GM18873 (cell line): Measurements from ENCODE around the gene LRRC8A.
"Not testable (repeated sequence)": the region's sequence is repeated elsewhere in the genome, so short reads cannot be mapped to it uniquely, and the experiment has no call there.

Experiments used
- ATAC-seq: cut with Tn5 transposase; IDR thresholded peaks from one replicate; pipeline ENCODE4 v1.9.1; 2021; ENCODE audit warnings: mild to moderate bottlenecking, moderate library complexity, moderate number of reproducible peaks; ENCODE audit not compliant: unreplicated experiment, low FRiP score

The LRRC8A gene

GRCh38 chr9:128881884-128882676 lies at the start of gene LRRC8A, which contains the start of gene KYAT1:
Gene LRRC8A (plus strand): TSS chr9:128882133. CDS start chr9:128907165, 25,032 bp downstream.
Gene KYAT1 (minus strand): TSS chr9:128881950. CDS start chr9:128845405, 36,545 bp downstream.
- peak; percentile 72 for ATAC-seq

- no peak for ATAC-seq
Measured at GRCh38 chr9:128833696-128834095, 48.2 kb upstream of the LRRC8A start.

- no peak for ATAC-seq
Measured at GRCh38 chr9:128835246-128836210, 46.4 kb upstream of the LRRC8A start.

- ATAC-seq, result no peak
Measured at GRCh38 chr9:128836509-128837145, 45.3 kb upstream of the LRRC8A start.

GRCh38 chr9:128838338-128838737 lies 43.6 kb upstream of the LRRC8A start:
- ATAC-seq, result no peak

- ATAC-seq, result no peak
Measured at GRCh38 chr9:128840524-128840923, 41.4 kb upstream of the LRRC8A start.

GRCh38 chr9:128841694-128842492 lies 40.0 kb upstream of the LRRC8A start:
- ATAC-seq, result no peak

- not testable (repeated sequence) for ATAC-seq
Measured at GRCh38 chr9:128843171-128843570, 38.8 kb upstream of the LRRC8A start.

- ATAC-seq, result no peak
Measured at GRCh38 chr9:128845186-128845931, 36.6 kb upstream of the LRRC8A start.

- ATAC-seq, result no peak
Measured at GRCh38 chr9:128846680-128847030, 35.3 kb upstream of the LRRC8A start.

GRCh38 chr9:128847803-128848202 lies 34.1 kb upstream of the LRRC8A start:
- no peak for ATAC-seq

GRCh38 chr9:128851024-128851423 lies 30.9 kb upstream of the LRRC8A start:
- not testable (repeated sequence) for ATAC-seq

- ATAC-seq, result not testable (repeated sequence)
Measured at GRCh38 chr9:128851779-128852600, 29.9 kb upstream of the LRRC8A start.

- not testable (repeated sequence) for ATAC-seq
Measured at GRCh38 chr9:128852646-128853045, 29.3 kb upstream of the LRRC8A start.

- ATAC-seq, result not testable (repeated sequence)
Measured at GRCh38 chr9:128854454-128854853, 27.5 kb upstream of the LRRC8A start.

GRCh38 chr9:128858476-128858875 lies 23.5 kb upstream of the LRRC8A start:
- ATAC-seq, result not testable (repeated sequence)

GRCh38 chr9:128860937-128861336 lies 21.0 kb upstream of the LRRC8A start:
- no peak for ATAC-seq

- ATAC-seq, result no peak
Measured at GRCh38 chr9:128861501-128861900, 20.4 kb upstream of the LRRC8A start.
